Kidney (tissue), 14 donors: ENCODE data around the gene FRMD4A. TPM values are rescaled to one million over a fixed set of nuclear protein-coding genes. Genes with fewer than 3 reads are reported as not detected.
"Not testable (repeated sequence)": the region's sequence is repeated elsewhere in the genome, so short reads cannot be mapped to it uniquely, and the experiment has no call there.

Experiments
- DNase-seq, 5 donors: peaks; one replicate each; pipeline ENCODE4 v3.0.0-alpha.2; 2013 to 2020
- FAIRE-seq: peaks from 2 replicates; lab custom pipeline; 2012; peaks lifted over from hg19 to GRCh38; lab: Jason Lieb, UNC
- H3K27ac ChIP-seq, 2 donors: one replicate each; pipeline ENCODE4 v1.7.0; 2013; ENCODE audit warnings: low read depth in 2 of 2, low read length in 2 of 2, inconsistent platforms in 1 of 2
- H3K27me3 ChIP-seq: one replicate; pipeline ENCODE4 v1.7.1; 2013; ENCODE audit warnings: low read length, inconsistent platforms; ENCODE audit not compliant: control insufficient read depth, insufficient read depth
- H3K36me3 ChIP-seq, 3 donors: one replicate each; pipeline versions ENCODE4 v1.7.0 to v1.7.1; 2013; ENCODE audit warnings: low read length in 3 of 3, control low read depth in 1 of 3, inconsistent platforms in 1 of 3; ENCODE audit not compliant: insufficient read depth in 3 of 3, control insufficient read depth in 2 of 3
- H3K4me1 ChIP-seq, 3 donors: one replicate each; pipeline versions ENCODE4 v1.7.0 to v1.7.1; 2013; ENCODE audit warnings: low read length in 3 of 3, inconsistent platforms in 1 of 3, low read depth in 1 of 3; ENCODE audit not compliant: control insufficient read depth in 2 of 3, insufficient read depth in 2 of 3
- H3K4me3 ChIP-seq, 3 donors: one replicate each; pipeline versions ENCODE4 v1.7.0 to v1.8.1; 2013; ENCODE audit warnings: low read length in 3 of 3, control low read depth in 1 of 3, inconsistent platforms in 1 of 3
- H3K9ac ChIP-seq, 3 donors: one replicate each; pipeline versions ENCODE4 v1.7.0 to v1.7.1; 2013; ENCODE audit warnings: low read length in 3 of 3, control low read depth in 1 of 3, inconsistent platforms in 1 of 3
- H3K9me3 ChIP-seq, 3 donors: one replicate each; pipeline versions ENCODE4 v1.7.0 to v1.7.1; 2013; ENCODE audit warnings: low read length in 3 of 3, control low read depth in 1 of 3, inconsistent platforms in 1 of 3; ENCODE audit not compliant: control insufficient read depth in 2 of 3, insufficient read depth in 1 of 3
- CTCF ChIP-seq: IDR thresholded peaks from 3 replicates; pipeline ENCODE4 v1.5.1; 2012; ENCODE audit warnings: mild to moderate bottlenecking, moderate library complexity, borderline replicate concordance; ENCODE audit not compliant: insufficient read depth; ENCODE audit errors: extremely low read depth
- intact Hi-C: fragments of 100-400 bp; cut with DNase I; formaldehyde crosslinking; loops from one replicate; pipeline ENCODE4 v1.11.1; 2022
- polyA plus RNA-seq: library from polyadenylated mRNA; stranded (reverse); fragments of 350-450 nt; fragmentation: Illumina TruSeq; extraction: RNeasy Lipid Tissue Mini Kit (QIAGEN cat#74804); gene quantifications from one replicate; pipeline ENCODE4 v1.2.3, GENCODE V29; 2014; ENCODE audit warnings: low read depth, low replicate concordance; ENCODE audit not compliant: insufficient read depth
- total RNA-seq: library from RNA; stranded (reverse); fragmentation: NEBNext Ultra II Directional; extraction: Animal tissue kit (Norgen Biotek cat#: 25700); gene quantifications from one replicate; pipeline ENCODE4 v1.2.1, GENCODE V29; 2021
- donor health status: control.
- donor health status: control.
- donor health status: control.
- donor health status: control.
- donor health status: control.
- donor health status: DM: yes; HTN: yes; CAD: no.
- donor health status: Normal renal cell carcinoma (clear cell type).

FRMD4A gene
- total and polyA plus RNA-seq, 2 donors from 2014 or later = 16.0 to 68.2 TPM

DNA sequence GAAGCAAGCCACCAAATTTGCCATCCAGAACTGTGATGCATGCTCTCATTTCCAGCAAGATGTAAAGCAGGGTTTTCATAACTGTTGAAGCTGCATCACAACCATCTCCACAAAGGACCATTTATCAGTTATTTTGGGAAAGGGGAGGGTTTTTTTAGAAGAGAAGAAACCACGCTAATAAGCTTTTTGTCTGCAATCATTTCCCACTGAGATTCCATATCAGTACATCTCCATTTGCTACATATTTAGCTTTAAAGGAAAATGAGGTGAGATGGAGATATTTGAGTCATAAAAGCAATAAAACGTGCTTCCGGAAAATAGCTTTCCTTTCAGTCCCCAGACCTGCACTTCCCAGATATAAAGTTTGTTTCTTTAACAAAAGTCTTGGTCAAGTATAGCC lies 258.2 kb downstream of the FRMD4A start:
- H3K36me3 ChIP-seq = no peaks in the 10 kb centered on the region
- no peak overlapping the region for H3K4me3 ChIP-seq
- DNase-seq = no peak
- H3K4me1 ChIP-seq = peaks cover 3 to 17% (median 10%) of the 10 kb centered on the region in 3 donors
- no peak for FAIRE-seq
- intact Hi-C loops = no loop called here
- no peak overlapping the region for H3K9ac ChIP-seq
- H3K27me3 ChIP-seq = no peaks in the 10 kb centered on the region
- no peak for TF ChIP-seq CTCF
- no peaks in the 10 kb centered on the region for H3K9me3 ChIP-seq
- no peak overlapping the region for H3K27ac ChIP-seq

DNA sequence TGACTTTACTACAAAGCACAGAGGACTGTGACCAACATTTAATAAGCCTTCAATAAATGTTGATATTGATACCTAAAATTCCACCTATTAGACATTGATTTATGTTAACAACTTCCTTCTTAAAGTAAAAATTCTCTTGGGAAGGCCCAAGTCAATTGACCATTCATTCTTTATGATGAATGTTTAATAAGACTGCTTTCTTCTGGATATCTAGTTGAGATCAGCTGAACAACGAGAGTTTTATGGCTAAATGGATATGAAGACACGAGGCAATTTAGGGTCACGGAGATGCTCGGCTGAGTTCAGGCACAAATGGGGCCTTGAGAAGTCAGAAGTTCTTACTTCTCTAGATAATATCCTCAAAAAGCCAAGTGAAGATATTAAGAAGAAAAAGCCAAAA lies 258.8 kb downstream of the FRMD4A start:
- Histone ChIP-seq H3K27ac (no peak overlapping the region), H3K4me3 (no peak overlapping the region), H3K36me3 (no peaks in the 10 kb centered on the region), H3K27me3 (no peaks in the 10 kb centered on the region), H3K9me3 (no peaks in the 10 kb centered on the region), H3K4me1 (peaks cover 3 to 17% (median 10%) of the 10 kb centered on the region in 3 donors), H3K9ac (no peak overlapping the region)
- DNase-seq (no peak), FAIRE-seq (no peak)
- no peak for TF ChIP-seq CTCF
- intact Hi-C loops = no loop called here

DNA sequence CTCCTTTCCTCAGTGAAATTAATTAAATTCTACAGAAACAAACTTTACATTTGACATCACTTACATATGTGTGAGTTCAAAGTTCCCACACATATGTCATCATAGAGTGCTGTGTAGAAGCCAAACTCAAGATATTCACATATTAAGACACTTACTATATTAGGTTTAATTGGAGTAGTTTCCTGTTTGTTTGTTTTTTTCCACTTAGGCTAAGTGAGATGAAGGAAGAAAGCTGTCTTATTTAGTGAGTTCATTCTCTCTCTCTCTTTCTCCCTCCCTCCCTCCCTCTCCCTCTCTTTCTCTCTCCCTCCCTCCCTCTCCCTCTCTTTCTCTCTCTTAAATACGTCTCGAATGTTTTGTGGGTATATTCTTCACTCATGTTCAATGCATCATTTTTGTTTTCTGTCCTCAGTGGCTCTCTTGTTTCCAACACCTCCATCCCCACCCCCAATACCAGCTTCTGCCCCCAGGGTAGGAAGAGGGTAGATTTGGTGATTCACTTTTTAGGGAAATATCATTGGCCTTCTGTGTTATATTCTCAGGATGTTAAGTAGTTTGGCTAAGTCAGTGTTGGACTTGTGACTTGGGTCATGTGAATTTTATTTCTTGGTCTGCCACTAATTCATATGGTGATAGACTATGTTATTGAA lies 262.0 kb downstream of the FRMD4A start:
- Histone ChIP-seq H3K4me1 (peaks cover 0 to 2% (median under 1%) of the 10 kb centered on the region in 3 donors), H3K36me3 (no peaks in the 10 kb centered on the region), H3K27ac (no peak overlapping the region), H3K9me3 (no peaks in the 10 kb centered on the region), H3K27me3 (no peaks in the 10 kb centered on the region), H3K4me3 (no peak overlapping the region), H3K9ac (no peak overlapping the region)
- DNase-seq (peak in 1 of 5 donors; percentile 45), FAIRE-seq (no peak)
- no peak for TF ChIP-seq CTCF
- intact Hi-C loops = no loop called here

DNA sequence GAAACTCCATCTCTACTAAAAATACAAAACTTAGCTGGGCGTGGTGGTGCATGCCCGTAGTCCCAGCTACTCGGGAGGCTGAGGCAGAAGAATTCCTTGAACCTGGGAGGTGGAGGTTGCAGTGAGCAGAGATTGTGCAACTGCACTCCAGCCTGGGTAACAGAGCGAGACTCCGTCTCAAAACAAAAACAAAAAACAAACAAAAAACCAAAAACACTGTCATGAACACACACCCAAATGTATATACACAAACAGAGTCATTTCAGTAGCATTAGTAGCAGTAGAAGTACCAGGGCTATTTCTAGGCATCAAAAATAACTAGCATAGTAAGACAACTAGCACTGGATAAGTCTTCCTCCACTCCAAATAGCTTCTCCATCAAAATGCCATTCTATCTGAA lies 263.1 kb downstream of the FRMD4A start:
- H3K27ac ChIP-seq, H3K36me3 ChIP-seq, H3K27me3 ChIP-seq, H3K9ac ChIP-seq, intact Hi-C loops, H3K4me3 ChIP-seq, DNase-seq, FAIRE-seq, H3K4me1 ChIP-seq, H3K9me3 ChIP-seq: not testable (repeated sequence)
